IMR-90 (cell line): ENCODE measurements around the gene KCNQ1. TPM values are rescaled to one million over a fixed set of nuclear protein-coding genes. Genes with fewer than 3 reads are reported as not detected.

Experiments used
- ATAC-seq: fragments of 200-7000 bp; cut with Tn5 transposase; 2 replicates; pipeline ENCODE4 v1.9.1; 2020; ENCODE audit warnings: low read depth, mild to moderate bottlenecking, moderate library complexity
- BruUV-seq: library from RNA; stranded (reverse); fragments of 400-500 nt; replicated peaks from 2 replicates; lab custom pipeline; 2021; lab: Mats Ljungman, UMichigan
- CTCF ChIA-PET: fragments of 300-600 bp; formaldehyde crosslinking; extraction: SDS; loops from one replicate; lab custom pipeline; 2021; ENCODE audit warnings: antibody characterized with exemption; lab: Yijun Ruan, JAX
- POLR2A ChIA-PET: fragments of 300-600 bp; sonication (Branson Sonifier 250); formaldehyde crosslinking; loops from one replicate; lab custom pipeline; 2022; ENCODE audit warnings: antibody characterized with exemption; ENCODE audit not compliant: unreplicated experiment; lab: Charles Lee
- DNase-seq: peaks from one replicate; pipeline ENCODE4 v3.0.0; 2013
- H2AFZ ChIP-seq: replicated peaks from 2 replicates; pipeline ENCODE3; 2013; ENCODE audit warnings: low read length, mild to moderate bottlenecking; ENCODE audit not compliant: poor library complexity
- H2AK5ac ChIP-seq: 2 replicates; pipeline ENCODE4 v1.6.1; 2013; ENCODE audit warnings: low read depth, low read length, inconsistent platforms
- H2AK9ac ChIP-seq: replicated peaks from 2 replicates; pipeline ENCODE3; 2013; ENCODE audit warnings: mild to moderate bottlenecking, low read depth, low read length, moderate library complexity; ENCODE audit not compliant: poor library complexity
- H2BK120ac ChIP-seq: 2 replicates; pipeline ENCODE4 v1.6.1; 2013; ENCODE audit warnings: low read depth, low read length, inconsistent platforms
- H2BK15ac ChIP-seq: 3 replicates; pipeline ENCODE4 v1.6.1; 2013; ENCODE audit warnings: low read depth, low read length, inconsistent platforms
- H2BK20ac ChIP-seq: 2 replicates; pipeline ENCODE4 v1.6.1; 2013; ENCODE audit warnings: low read depth, mild to moderate bottlenecking, inconsistent platforms, low read length, moderate library complexity
- H2BK5ac ChIP-seq: 2 replicates; pipeline ENCODE4 v1.6.1; 2013; ENCODE audit warnings: mild to moderate bottlenecking, low read depth, low read length, inconsistent platforms; ENCODE audit not compliant: poor library complexity, severe bottlenecking
- H3K14ac ChIP-seq: replicated peaks from 2 replicates; pipeline ENCODE4 v1.6.1; 2013; ENCODE audit warnings: low read depth, low read length, inconsistent platforms
- H3K18ac ChIP-seq: 2 replicates; pipeline ENCODE4 v1.6.1; 2013; ENCODE audit warnings: low read depth, low read length, control low read depth
- H3K23ac ChIP-seq: 2 replicates; pipeline ENCODE4 v1.6.1; 2013; ENCODE audit warnings: low read depth, low read length, inconsistent platforms
- H3K27ac ChIP-seq: 2 replicates; pipeline ENCODE4 v1.5.1; 2013; ENCODE audit warnings: mild to moderate bottlenecking, control low read depth, low read length; ENCODE audit not compliant: insufficient read depth
- H3K27me3 ChIP-seq: 2 replicates; pipeline ENCODE4 v1.6.1; 2013; ENCODE audit warnings: low read length; ENCODE audit not compliant: control insufficient read depth, insufficient read depth
- H3K36me3 ChIP-seq: 2 replicates; pipeline ENCODE4 v1.6.1; 2013; ENCODE audit warnings: low read length, mixed read lengths; ENCODE audit not compliant: control insufficient read depth, insufficient read depth
- H3K4ac ChIP-seq: 2 replicates; pipeline ENCODE4 v1.6.1; 2013; ENCODE audit warnings: low read depth, low read length, inconsistent platforms
- H3K4me1 ChIP-seq: 2 replicates; pipeline ENCODE4 v1.6.1; 2013; ENCODE audit warnings: low read length, mixed read lengths; ENCODE audit not compliant: control insufficient read depth, insufficient read depth
- H3K4me2 ChIP-seq: 2 replicates; pipeline ENCODE4 v1.6.1; 2013; ENCODE audit warnings: low read depth, mild to moderate bottlenecking, control low read depth, low read length, moderate library complexity
- H3K4me3 ChIP-seq: 2 replicates; pipeline ENCODE4 v1.5.1; 2013; ENCODE audit warnings: low read depth, mild to moderate bottlenecking, control low read depth, low read length, moderate library complexity; ENCODE audit not compliant: insufficient read depth
- H3K56ac ChIP-seq: 2 replicates; pipeline ENCODE4 v1.6.1; 2013; ENCODE audit warnings: low read length, inconsistent platforms; ENCODE audit not compliant: insufficient read depth; ENCODE audit errors: extremely low read depth
- H3K79me1 ChIP-seq, 2 experiments: 2 replicates each; pipeline ENCODE4 v1.6.1; 2013; ENCODE audit warnings: low read length in 2 of 2, inconsistent platforms in 1 of 2, low read depth in 1 of 2
- H3K9ac ChIP-seq: 2 replicates; pipeline ENCODE4 v1.6.1; 2013; ENCODE audit warnings: low read depth, low read length, control low read depth
- H3K9me1 ChIP-seq: 2 replicates; pipeline ENCODE4 v1.6.1; 2013; ENCODE audit warnings: low read length, inconsistent platforms; ENCODE audit not compliant: insufficient read depth
- H3K9me3 ChIP-seq: 2 replicates; pipeline ENCODE4 v1.6.1; 2013; ENCODE audit warnings: low read length; ENCODE audit not compliant: control insufficient read depth, insufficient read depth
- H4K20me1 ChIP-seq: 2 replicates; pipeline ENCODE4 v1.6.1; 2013; ENCODE audit warnings: low read length, inconsistent platforms; ENCODE audit not compliant: insufficient read depth
- H4K5ac ChIP-seq: 2 replicates; pipeline ENCODE4 v1.6.1; 2013; ENCODE audit warnings: mild to moderate bottlenecking, low read depth, low read length, control low read depth
- H4K8ac ChIP-seq, 2 experiments: 2 replicates each; pipeline ENCODE4 v1.6.1; 2013; ENCODE audit warnings: low read depth in 2 of 2, low read length in 2 of 2, control low read depth in 1 of 2, inconsistent platforms in 1 of 2
- H4K91ac ChIP-seq: 2 replicates; pipeline ENCODE4 v1.6.1; 2013; ENCODE audit warnings: low read depth, low read length, inconsistent platforms; ENCODE audit not compliant: insufficient read depth
- BHLHE40 ChIP-seq: fragments of 150-350 bp; IDR thresholded peaks from 2 replicates; pipeline ENCODE4 v1.6.1; 2016; ENCODE audit warnings: mild to moderate bottlenecking, low read depth, low read length
- CEBPB ChIP-seq: IDR thresholded peaks from 2 replicates; pipeline ENCODE4 v1.6.1; 2012; ENCODE audit warnings: low read depth, low read length, improper control_type of control experiment
- CHD1 ChIP-seq: IDR thresholded peaks from 2 replicates; pipeline ENCODE4 v1.6.1; 2012; ENCODE audit warnings: low read depth, low read length, improper control_type of control experiment
- FOS ChIP-seq: fragments of 150-350 bp; IDR thresholded peaks from 2 replicates; pipeline ENCODE4 v1.6.1; 2016; ENCODE audit warnings: low read depth, low read length
- MAFK ChIP-seq: IDR thresholded peaks from 2 replicates; pipeline ENCODE4 v1.6.1; 2012; ENCODE audit warnings: low read depth, low read length, improper control_type of control experiment
- MAZ ChIP-seq: IDR thresholded peaks from 2 replicates; pipeline ENCODE4 v1.6.1; 2012; ENCODE audit warnings: low read depth, mild to moderate bottlenecking, low read length, improper control_type of control experiment, moderate library complexity, borderline replicate concordance
- MXI1 ChIP-seq: IDR thresholded peaks from 2 replicates; pipeline ENCODE4 v1.6.1; 2012; ENCODE audit warnings: low read depth, mild to moderate bottlenecking, low read length, moderate library complexity, borderline replicate concordance
- NFE2L2 ChIP-seq: fragments of 150-350 bp; IDR thresholded peaks from 2 replicates; pipeline ENCODE4 v1.6.1; 2016; ENCODE audit warnings: low read depth, mild to moderate bottlenecking, low read length
- POLR2A ChIP-seq: IDR thresholded peaks from 2 replicates; pipeline ENCODE4 v1.6.1; 2012; ENCODE audit warnings: mild to moderate bottlenecking, low read depth, low read length
- RAD21 ChIP-seq: IDR thresholded peaks from 2 replicates; pipeline ENCODE4 v1.6.1; 2012; ENCODE audit warnings: low read length, improper control_type of control experiment
- RCOR1 ChIP-seq: IDR thresholded peaks from 2 replicates; pipeline ENCODE4 v1.6.1; 2012; ENCODE audit warnings: mild to moderate bottlenecking, low read length, improper control_type of control experiment; ENCODE audit not compliant: insufficient replicate concordance
- RFX5 ChIP-seq: IDR thresholded peaks from 2 replicates; pipeline ENCODE4 v1.8.0; 2012; ENCODE audit warnings: low read depth, mild to moderate bottlenecking, low read length, moderate library complexity
- SMC3 ChIP-seq: fragments of 150-350 bp; IDR thresholded peaks from 2 replicates; pipeline ENCODE4 v1.6.1; 2016; ENCODE audit warnings: low read depth, mild to moderate bottlenecking, antibody characterized with exemption, low read length, moderate library complexity
- WGBS, 2 experiments: methylation state at CpG; one replicate each; pipeline versions ENCODE4 v1.1.5 to v1.1.7; 2013; ENCODE audit warnings: missing lambda C conversion rate in 2 of 2; ENCODE audit not compliant: insufficient read length in 1 of 2; ENCODE audit errors: extremely low coverage in 2 of 2; 5-methylcytosine and 5-hydroxymethylcytosine counted together
- dilution Hi-C: fragments of 300-500 bp; cut with HindIII; formaldehyde crosslinking; loops from one replicate; pipeline ENCODE4 v1.14.3; 2018; ENCODE audit warnings: low sequenced_read_pairs; ENCODE audit not compliant: unreplicated experiment
- in situ Hi-C: fragments of 300-500 bp; cut with MboI; formaldehyde crosslinking; loops from 3 replicates; pipeline ENCODE4 v1.14.3; 2019; ENCODE audit warnings: low sequenced_read_pairs, inconsistent platforms, mixed read lengths
- intact Hi-C: fragments of 100-400 bp; cut with micrococcal nuclease; formaldehyde crosslinking; loops from 2 replicates; pipeline ENCODE4 v1.10.0; 2022
- polyA plus RNA-seq, 3 experiments: library from polyadenylated mRNA; depleted of rRNA; stranded (reverse); fragments of >200 nt; gene quantifications; 2 replicates each; pipeline ENCODE4 v1.2.3, GENCODE V29; 2012; ENCODE audit warnings: low replicate concordance in 1 of 3
- total RNA-seq: library from RNA; depleted of rRNA; stranded (reverse); fragments of >200 nt; gene quantifications from 2 replicates; pipeline ENCODE4 v1.2.3, GENCODE V29; 2012
- TF ChIP-seq, protein P1 (sequence below): fragments of 150-350 bp; IDR thresholded peaks from 2 replicates; pipeline ENCODE4 v1.6.1; 2017; ENCODE audit warnings: mild to moderate bottlenecking, antibody characterized with exemption, low read length, low read depth
- TF ChIP-seq, protein P2 (sequence below): fragments of 150-350 bp; IDR thresholded peaks from 2 replicates; pipeline ENCODE4 v1.6.1; 2016; ENCODE audit warnings: low read depth, mild to moderate bottlenecking, low read length, moderate library complexity, borderline replicate concordance
- TF ChIP-seq, protein P3 (sequence below): conservative IDR thresholded peaks from 2 replicates; pipeline ENCODE4 v1.5.1; 2012; ENCODE audit warnings: mild to moderate bottlenecking, low read depth, low read length, improper control_type of control experiment

The KCNQ1 gene
- total and polyA plus RNA-seq, 2 of the 4 experiments (the other 2 are of a cell fraction), result 0.07 TPM; not detected in 1

DNA sequence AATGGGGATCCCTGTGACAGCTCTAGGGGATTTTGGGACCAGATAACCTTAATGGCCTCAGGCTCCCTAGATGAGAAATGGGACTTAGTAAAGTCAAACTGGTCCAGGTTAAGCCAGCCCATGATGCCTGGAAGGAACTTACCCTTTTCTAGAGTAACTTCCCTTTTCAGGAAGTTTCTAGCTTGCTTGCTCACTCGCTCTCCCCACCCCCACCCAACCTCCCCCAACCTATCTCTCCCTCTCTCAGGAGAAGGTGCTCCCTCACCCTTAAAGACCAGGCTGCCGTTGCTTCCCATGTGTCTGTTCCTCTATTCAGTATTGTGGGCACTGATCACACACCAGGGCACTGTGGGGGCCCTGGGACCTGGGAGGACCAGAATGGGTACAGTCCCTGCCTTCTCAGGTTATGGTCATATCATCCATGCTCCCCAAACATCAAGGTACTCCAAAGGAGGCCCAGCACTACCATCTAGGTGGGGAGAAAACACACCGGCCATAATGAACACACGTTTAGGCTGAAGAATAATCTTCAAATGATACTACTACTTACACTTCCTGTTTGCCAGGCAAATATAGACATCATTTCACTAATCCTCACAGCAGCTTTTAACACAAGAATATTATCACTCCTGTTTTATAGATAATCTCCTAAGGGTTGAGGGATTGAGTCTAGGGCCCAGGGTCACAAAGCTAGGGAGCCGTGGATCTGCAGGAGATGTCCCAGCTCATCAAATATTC lies 236.8 kb downstream of the KCNQ1 start:
- in situ Hi-C loops, result no loop called here

More for the DNA sequence above, 236.8 kb downstream of the KCNQ1 start:
- no TSS peak for BruUV-seq
- DNase-seq (no peak), ATAC-seq (no peak)
- Histone ChIP-seq H3K56ac (no peak overlapping the region), H3K79me1 (peaks cover 6 to 59% of the 10 kb centered on the region in 2 experiments), H3K9ac (no peak overlapping the region), H2AK5ac (no peak overlapping the region), H4K20me1 (peaks cover 73% of the 10 kb centered on the region), H3K4ac (no peak overlapping the region), H2BK20ac (no peak overlapping the region), H2BK5ac (no peak overlapping the region), H2BK120ac (no peak overlapping the region), H4K8ac (no peak overlapping the region), H3K27ac (no peak overlapping the region), H2BK15ac (no peak overlapping the region), H3K4me2 (no peak overlapping the region), H4K5ac (no peak overlapping the region), H3K14ac (no peak overlapping the region), H3K23ac (no peak overlapping the region), H4K91ac (no peak overlapping the region), H3K9me1 (peaks cover 16% of the 10 kb centered on the region), H3K27me3 (peaks cover 3% of the 10 kb centered on the region), H3K9me3 (no peaks in the 10 kb centered on the region), H3K18ac (no peak overlapping the region), H3K4me3 (no peak overlapping the region), H3K4me1 (no peaks in the 10 kb centered on the region), H2AFZ (no peak overlapping the region), H2AK9ac (no peak overlapping the region), H3K36me3 (peaks cover 3% of the 10 kb centered on the region; the same call in 1 of the 2 replicates)
- intact Hi-C loops (no loop called here), dilution Hi-C loops (no loop called here)
- TF ChIP-seq MAZ (no peak), MAFK (no peak), CHD1 (no peak), NFE2L2 (no peak), FOS (no peak), BHLHE40 (no peak), MXI1 (no peak), SMC3 (no peak), POLR2A (no peak), RAD21 (no peak), RFX5 (no peak), CEBPB (no peak), RCOR1 (no peak)
- TF ChIP-seq, protein P1, sequence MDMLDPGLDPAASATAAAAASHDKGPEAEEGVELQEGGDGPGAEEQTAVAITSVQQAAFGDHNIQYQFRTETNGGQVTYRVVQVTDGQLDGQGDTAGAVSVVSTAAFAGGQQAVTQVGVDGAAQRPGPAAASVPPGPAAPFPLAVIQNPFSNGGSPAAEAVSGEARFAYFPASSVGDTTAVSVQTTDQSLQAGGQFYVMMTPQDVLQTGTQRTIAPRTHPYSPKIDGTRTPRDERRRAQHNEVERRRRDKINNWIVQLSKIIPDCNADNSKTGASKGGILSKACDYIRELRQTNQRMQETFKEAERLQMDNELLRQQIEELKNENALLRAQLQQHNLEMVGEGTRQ, result no peak
- TF ChIP-seq, protein P2, sequence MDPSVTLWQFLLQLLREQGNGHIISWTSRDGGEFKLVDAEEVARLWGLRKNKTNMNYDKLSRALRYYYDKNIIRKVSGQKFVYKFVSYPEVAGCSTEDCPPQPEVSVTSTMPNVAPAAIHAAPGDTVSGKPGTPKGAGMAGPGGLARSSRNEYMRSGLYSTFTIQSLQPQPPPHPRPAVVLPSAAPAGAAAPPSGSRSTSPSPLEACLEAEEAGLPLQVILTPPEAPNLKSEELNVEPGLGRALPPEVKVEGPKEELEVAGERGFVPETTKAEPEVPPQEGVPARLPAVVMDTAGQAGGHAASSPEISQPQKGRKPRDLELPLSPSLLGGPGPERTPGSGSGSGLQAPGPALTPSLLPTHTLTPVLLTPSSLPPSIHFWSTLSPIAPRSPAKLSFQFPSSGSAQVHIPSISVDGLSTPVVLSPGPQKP, result no peak
- TF ChIP-seq, protein P3, sequence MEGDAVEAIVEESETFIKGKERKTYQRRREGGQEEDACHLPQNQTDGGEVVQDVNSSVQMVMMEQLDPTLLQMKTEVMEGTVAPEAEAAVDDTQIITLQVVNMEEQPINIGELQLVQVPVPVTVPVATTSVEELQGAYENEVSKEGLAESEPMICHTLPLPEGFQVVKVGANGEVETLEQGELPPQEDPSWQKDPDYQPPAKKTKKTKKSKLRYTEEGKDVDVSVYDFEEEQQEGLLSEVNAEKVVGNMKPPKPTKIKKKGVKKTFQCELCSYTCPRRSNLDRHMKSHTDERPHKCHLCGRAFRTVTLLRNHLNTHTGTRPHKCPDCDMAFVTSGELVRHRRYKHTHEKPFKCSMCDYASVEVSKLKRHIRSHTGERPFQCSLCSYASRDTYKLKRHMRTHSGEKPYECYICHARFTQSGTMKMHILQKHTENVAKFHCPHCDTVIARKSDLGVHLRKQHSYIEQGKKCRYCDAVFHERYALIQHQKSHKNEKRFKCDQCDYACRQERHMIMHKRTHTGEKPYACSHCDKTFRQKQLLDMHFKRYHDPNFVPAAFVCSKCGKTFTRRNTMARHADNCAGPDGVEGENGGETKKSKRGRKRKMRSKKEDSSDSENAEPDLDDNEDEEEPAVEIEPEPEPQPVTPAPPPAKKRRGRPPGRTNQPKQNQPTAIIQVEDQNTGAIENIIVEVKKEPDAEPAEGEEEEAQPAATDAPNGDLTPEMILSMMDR, result no peak
- WGBS, 2 experiments, result no CpG with 5 or more reads among the region's 5 CpGs
- ChIA-PET POLR2A (no interaction called here), CTCF (no interaction called here)
